Endothelial cell of umbilical vein (primary cell): ENCODE results near the gene ERAP2.
"Not testable (repeated sequence)": the region's sequence is repeated elsewhere in the genome, so short reads cannot be mapped to it uniquely, and the experiment has no call there.

Experiments
- CTCF ChIP-seq, 2 donors: IDR thresholded peaks; 1 replicate in 1 of 2; 2 replicates in 1 of 2; pipeline ENCODE4 v1.5.1; 2011; ENCODE audit warnings: low read length in 2 of 2, mild to moderate bottlenecking in 2 of 2, moderate library complexity in 2 of 2, control low read depth in 1 of 2, inconsistent platforms in 1 of 2, low read depth in 1 of 2; ENCODE audit not compliant: insufficient read depth in 1 of 2; ENCODE audit errors: extremely low read depth in 1 of 2
- EZH2 ChIP-seq: IDR thresholded peaks from 2 replicates; pipeline ENCODE4 v1.6.1; 2012; ENCODE audit warnings: borderline replicate concordance, low read depth, mild to moderate bottlenecking, moderate library complexity, low read length, inconsistent platforms; ENCODE audit not compliant: severe bottlenecking
- MAX ChIP-seq: IDR thresholded peaks from 2 replicates; pipeline ENCODE4 v1.6.1; 2011; ENCODE audit not compliant: insufficient read depth, insufficient read length
- MYC ChIP-seq: IDR thresholded peaks from one replicate; pipeline ENCODE4 v1.6.1; 2011; ENCODE audit warnings: mild to moderate bottlenecking, low read depth, low read length
- POLR2AphosphoS5 ChIP-seq: IDR thresholded peaks from 2 replicates; pipeline ENCODE4 v1.6.1; 2012; ENCODE audit warnings: low read depth, mild to moderate bottlenecking, control low read depth, low read length, moderate library complexity; ENCODE audit not compliant: insufficient read depth

GRCh38 chr5:96931037-96931436 is 54.7 kb downstream of the ERAP2 start:
- TF ChIP-seq CTCF (IDR thresholded peaks at IDR 0.05; ENCODE audit: extremely low read depth in 1 of 2, insufficient read depth in 1 of 2, low read depth in 1 of 2, low read length in 2 of 2); MAX; MYC; EZH2; POLR2AphosphoS5: not testable (repeated sequence)
